Type B pancreatic cell (in vitro differentiated cells): ENCODE measurements around the gene LRRC57. TPM values are rescaled to one million over a fixed set of nuclear protein-coding genes. Genes with fewer than 3 reads are reported as not detected.

ENCODE experiments used
- DNase-seq: peaks from one replicate; pipeline ENCODE4 v3.0.0; 2021; ENCODE audit warnings: mixed read lengths; ENCODE audit not compliant: unreplicated experiment; ENCODE audit errors: extremely low spot score
- H3K27ac Mint-ChIP-seq: 2 replicates; pipeline ENCODE4 v1.8.0; 2021; ENCODE audit warnings: mild to moderate bottlenecking, mixed read lengths
- H3K27me3 Mint-ChIP-seq: 2 replicates; pipeline ENCODE4 v1.8.0; 2021; ENCODE audit warnings: mixed read lengths
- H3K36me3 Mint-ChIP-seq: 2 replicates; pipeline ENCODE4 v1.8.0; 2021; ENCODE audit warnings: mixed read lengths
- H3K4me1 Mint-ChIP-seq: one replicate; pipeline ENCODE4 v1.8.0; 2021; ENCODE audit warnings: mixed read lengths; ENCODE audit not compliant: unreplicated experiment
- H3K4me3 Mint-ChIP-seq: 2 replicates; pipeline ENCODE4 v1.8.0; 2021; ENCODE audit warnings: mild to moderate bottlenecking, mixed read lengths
- H3K9me3 Mint-ChIP-seq: 2 replicates; pipeline ENCODE4 v1.8.0; 2021; ENCODE audit warnings: mixed read lengths
- CTCF ChIP-seq: fragments of 200-600 bp; sonication (generic); conservative IDR thresholded peaks from 2 replicates; pipeline ENCODE4 v1.5.0; 2021; ENCODE audit warnings: antibody characterized with exemption, mild to moderate bottlenecking
- total RNA-seq: library from RNA; stranded (reverse); gene quantifications from 2 replicates; pipeline ENCODE4 v1.2.1, GENCODE V29; 2021; ENCODE audit warnings: low replicate concordance

The LRRC57 gene
- total RNA-seq, 1 donor from 2014 or later = 29.0 TPM

GRCh38 chr15:42549032-42549491 lies 469 bp upstream of the LRRC57 start:
- Mint-ChIP-seq H3K27me3 (no peaks in the 10 kb centered on the region), H3K36me3 (peaks cover 4% of the 10 kb centered on the region), H3K4me3 (peak overlapping the region; percentile 97), H3K4me1 (peaks cover 31% of the 10 kb centered on the region), H3K9me3 (no peaks in the 10 kb centered on the region), H3K27ac (peak overlapping the region; percentile 96)
- no peak for TF ChIP-seq CTCF
- DNase-seq = no peak

GRCh38 chr15:42547918-42548248 lies 710 bp downstream of the LRRC57 start:
- DNase-seq = no peak
- Mint-ChIP-seq H3K4me3 (peak overlapping the region; percentile 97), H3K4me1 (peaks cover 31% of the 10 kb centered on the region), H3K36me3 (peaks cover 4% of the 10 kb centered on the region), H3K27me3 (no peaks in the 10 kb centered on the region), H3K27ac (peak overlapping the region; percentile 96), H3K9me3 (no peaks in the 10 kb centered on the region)
- TF ChIP-seq CTCF = no peak

GRCh38 chr15:42544853-42545629 lies 3.6 kb downstream of the LRRC57 start:
- no peak for DNase-seq
- no peak overlapping the region for H3K4me3 Mint-ChIP-seq
- H3K27me3 Mint-ChIP-seq = no peaks in the 10 kb centered on the region
- no peak overlapping the region for H3K27ac Mint-ChIP-seq
- peaks cover 25% of the 10 kb centered on the region for H3K4me1 Mint-ChIP-seq
- no peaks in the 10 kb centered on the region for H3K9me3 Mint-ChIP-seq
- peaks cover 8% of the 10 kb centered on the region for H3K36me3 Mint-ChIP-seq
- no peak for TF ChIP-seq CTCF

GRCh38 chr15:42533246-42533645 lies 15.3 kb downstream of the LRRC57 start:
- TF ChIP-seq CTCF = no peak
- H3K4me1 Mint-ChIP-seq = no peaks in the 10 kb centered on the region
- no peak overlapping the region for H3K4me3 Mint-ChIP-seq
- no peak for DNase-seq
- H3K27ac Mint-ChIP-seq = no peak overlapping the region
- H3K27me3 Mint-ChIP-seq = no peaks in the 10 kb centered on the region
- H3K9me3 Mint-ChIP-seq = no peaks in the 10 kb centered on the region
- H3K36me3 Mint-ChIP-seq = peaks cover 27% of the 10 kb centered on the region

- no peak for DNase-seq
- TF ChIP-seq CTCF = no peak
- Mint-ChIP-seq H3K27me3 (no peaks in the 10 kb centered on the region), H3K27ac (no peak overlapping the region), H3K4me1 (no peaks in the 10 kb centered on the region), H3K36me3 (peaks cover 22% of the 10 kb centered on the region), H3K9me3 (no peaks in the 10 kb centered on the region), H3K4me3 (no peak overlapping the region)
Measured at GRCh38 chr15:42528970-42529369, 19.6 kb downstream of the LRRC57 start.
